Stomach smooth muscle (tissue), 2 donors: ENCODE data around the gene SERPINA3.
A peak's percentile ranks its signal among the peaks of the same experiment; 100 is the strongest.

Experiments
- H3K27ac ChIP-seq: one replicate; pipeline ENCODE4 v1.7.0; 2013; ENCODE audit warnings: mild to moderate bottlenecking, low read length, inconsistent platforms
- H3K27me3 ChIP-seq, 2 donors: one replicate each; pipeline ENCODE4 v1.7.0; 2013; ENCODE audit warnings: low read length in 2 of 2; ENCODE audit not compliant: insufficient read depth in 2 of 2, control insufficient read depth in 1 of 2
- H3K36me3 ChIP-seq, 2 donors: one replicate each; pipeline ENCODE4 v1.7.0; 2013; ENCODE audit warnings: low read length in 2 of 2; ENCODE audit not compliant: control insufficient read depth in 2 of 2, insufficient read depth in 2 of 2
- H3K4me1 ChIP-seq: one replicate; pipeline ENCODE4 v1.7.0; 2013; ENCODE audit warnings: low read length; ENCODE audit not compliant: control insufficient read depth, insufficient read depth
- H3K4me3 ChIP-seq, 2 donors: one replicate each; pipeline ENCODE4 v1.7.0; 2013; ENCODE audit warnings: low read length in 2 of 2
- H3K9ac ChIP-seq, 2 donors: one replicate each; pipeline ENCODE4 v1.7.0; 2013; ENCODE audit warnings: low read length in 2 of 2, mild to moderate bottlenecking in 1 of 2
- H3K9me3 ChIP-seq, 2 donors: one replicate each; pipeline ENCODE4 v1.7.0; 2013; ENCODE audit warnings: low read length in 2 of 2; ENCODE audit not compliant: control insufficient read depth in 2 of 2
- donor health status: healthy.
- donor health status: Pancreatic carcinoma.

SERPINA3 gene

DNA sequence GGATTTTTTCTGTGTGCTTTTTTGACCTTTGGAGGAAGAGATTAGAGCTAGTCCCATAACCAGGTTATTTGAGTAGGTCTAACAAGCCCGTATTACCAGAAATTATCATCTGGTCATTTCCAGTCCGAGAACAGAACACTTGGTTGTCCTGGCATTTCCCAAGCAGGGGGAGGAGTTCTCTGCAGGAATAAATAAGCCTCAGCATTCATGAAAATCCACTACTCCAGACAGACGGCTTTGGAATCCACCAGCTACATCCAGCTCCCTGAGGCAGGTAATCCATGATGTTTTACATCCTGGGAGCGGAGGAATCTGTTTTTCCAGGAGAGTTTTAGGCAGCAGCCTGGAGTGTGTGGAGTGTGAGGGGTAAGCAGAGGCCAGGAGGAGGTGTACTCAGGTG lies at the start of gene SERPINA3:
Gene SERPINA3 (plus strand): TSS at position 218 of the 400 bp plus-strand sequence. CDS start 2,051 bp downstream, outside the sequence.
- Histone ChIP-seq H3K4me1 (peaks cover 6% of the 10 kb centered on the region), H3K4me3 (peak within 1 kb of the TSS; percentile 19 to 44), H3K27me3 (no peaks in the 10 kb centered on the region), H3K36me3 (no peaks in the 10 kb centered on the region), H3K27ac (peak within 1 kb of the TSS; percentile 49), H3K9ac (peak within 1 kb of the TSS in 1 of 2 donors; percentile 38), H3K9me3 (peaks cover 0 to 2% of the 10 kb centered on the region in 2 donors)

DNA sequence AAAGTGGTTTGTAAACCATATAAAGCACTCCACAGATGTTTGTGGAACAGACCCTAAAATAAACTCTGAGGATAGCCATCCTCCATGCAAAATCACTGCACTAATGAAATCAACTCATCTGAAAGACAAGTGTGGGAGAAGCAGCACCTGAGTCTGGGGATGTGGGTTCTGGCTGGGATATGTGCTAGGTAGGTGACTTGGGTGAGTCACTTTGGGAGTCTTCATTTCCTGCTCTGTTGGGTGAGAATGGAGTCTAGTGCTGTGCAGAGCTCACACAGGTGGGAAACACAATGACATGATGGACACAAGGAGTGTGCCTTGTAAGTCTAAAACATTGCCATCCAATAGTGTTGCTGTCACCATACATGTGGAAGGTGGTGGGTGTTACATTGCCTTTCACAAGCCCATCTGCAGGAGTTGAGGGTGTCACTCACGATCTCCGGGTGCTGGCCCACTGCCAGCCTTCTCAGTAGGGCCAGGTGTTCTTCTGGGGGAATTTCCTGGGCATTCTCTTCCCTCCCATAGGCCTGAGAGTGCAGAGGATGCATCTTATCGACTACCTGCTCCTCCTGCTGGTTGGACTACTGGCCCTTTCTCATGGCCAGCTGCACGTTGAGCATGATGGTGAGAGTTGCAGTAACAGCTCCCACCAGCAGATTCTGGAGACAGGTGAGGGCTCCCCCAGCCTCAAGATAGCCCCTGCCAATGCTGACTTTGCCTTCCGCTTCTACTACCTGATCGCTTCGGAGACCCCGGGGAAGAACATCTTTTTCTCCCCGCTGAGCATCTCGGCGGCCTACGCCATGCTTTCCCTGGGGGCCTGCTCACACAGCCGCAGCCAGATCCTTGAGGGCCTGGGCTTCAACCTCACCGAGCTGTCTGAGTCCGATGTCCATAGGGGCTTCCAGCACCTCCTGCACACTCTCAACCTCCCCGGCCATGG lies 49.0 kb upstream of the SERPINA3 start:
- H3K9ac ChIP-seq: no peak overlapping the region
- H3K9me3 ChIP-seq: peaks cover 0 to 3% of the 10 kb centered on the region in 2 donors
- no peaks in the 10 kb centered on the region for H3K27me3 ChIP-seq
- H3K27ac ChIP-seq: no peak overlapping the region
- no peak overlapping the region for H3K4me3 ChIP-seq
- no peaks in the 10 kb centered on the region for H3K4me1 ChIP-seq
- H3K36me3 ChIP-seq: no peaks in the 10 kb centered on the region

DNA sequence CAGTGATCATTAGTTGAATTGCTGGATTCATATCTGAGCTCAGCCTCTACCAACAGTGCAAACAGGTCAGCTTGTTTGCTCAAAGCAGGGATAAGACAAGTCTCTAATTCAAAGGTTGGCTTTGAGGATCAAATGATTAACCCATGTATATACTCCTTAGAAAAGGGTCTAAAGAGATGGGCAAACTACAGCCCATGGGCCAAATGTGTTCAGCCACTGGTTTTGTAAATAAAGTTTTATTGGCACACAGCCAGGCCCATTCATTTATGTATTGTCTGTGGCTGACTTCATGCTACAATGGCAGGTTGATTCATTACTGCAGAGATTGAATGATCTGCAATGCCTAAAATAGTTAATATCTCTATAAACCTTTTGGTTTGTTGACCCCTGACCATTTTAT lies 47.8 kb upstream of the SERPINA3 start:
- Histone ChIP-seq H3K4me3 (no peak overlapping the region), H3K36me3 (no peaks in the 10 kb centered on the region), H3K4me1 (no peaks in the 10 kb centered on the region), H3K27me3 (no peaks in the 10 kb centered on the region), H3K9me3 (peaks cover 0 to 3% of the 10 kb centered on the region in 2 donors), H3K27ac (no peak overlapping the region), H3K9ac (no peak overlapping the region)

DNA sequence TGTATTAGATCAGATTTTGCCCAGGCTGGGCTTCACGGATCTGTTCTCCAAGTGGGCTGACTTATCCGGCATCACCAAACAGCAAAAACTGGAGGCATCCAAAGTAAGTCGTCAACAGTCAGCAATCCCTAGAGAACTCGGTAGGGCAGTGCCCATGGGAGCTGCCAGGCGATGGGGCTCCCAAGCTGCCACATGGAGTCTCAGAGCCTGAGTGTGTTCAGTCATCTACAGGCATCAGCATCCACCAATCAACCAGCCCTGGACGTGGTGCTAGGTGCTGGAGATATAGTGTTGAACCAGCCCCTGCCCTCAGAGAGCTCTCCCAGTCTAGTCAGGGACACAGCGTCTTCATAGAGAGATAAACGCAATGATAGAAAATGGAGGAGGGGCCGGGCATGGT lies 44.0 kb upstream of the SERPINA3 start:
- H3K4me1 ChIP-seq: peaks cover 2% of the 10 kb centered on the region
- H3K36me3 ChIP-seq: no peaks in the 10 kb centered on the region
- H3K27me3 ChIP-seq: no peaks in the 10 kb centered on the region
- no peak overlapping the region for H3K27ac ChIP-seq
- no peak overlapping the region for H3K9ac ChIP-seq
- peaks cover 0 to 3% of the 10 kb centered on the region in 2 donors for H3K9me3 ChIP-seq
- H3K4me3 ChIP-seq: no peak overlapping the region

DNA sequence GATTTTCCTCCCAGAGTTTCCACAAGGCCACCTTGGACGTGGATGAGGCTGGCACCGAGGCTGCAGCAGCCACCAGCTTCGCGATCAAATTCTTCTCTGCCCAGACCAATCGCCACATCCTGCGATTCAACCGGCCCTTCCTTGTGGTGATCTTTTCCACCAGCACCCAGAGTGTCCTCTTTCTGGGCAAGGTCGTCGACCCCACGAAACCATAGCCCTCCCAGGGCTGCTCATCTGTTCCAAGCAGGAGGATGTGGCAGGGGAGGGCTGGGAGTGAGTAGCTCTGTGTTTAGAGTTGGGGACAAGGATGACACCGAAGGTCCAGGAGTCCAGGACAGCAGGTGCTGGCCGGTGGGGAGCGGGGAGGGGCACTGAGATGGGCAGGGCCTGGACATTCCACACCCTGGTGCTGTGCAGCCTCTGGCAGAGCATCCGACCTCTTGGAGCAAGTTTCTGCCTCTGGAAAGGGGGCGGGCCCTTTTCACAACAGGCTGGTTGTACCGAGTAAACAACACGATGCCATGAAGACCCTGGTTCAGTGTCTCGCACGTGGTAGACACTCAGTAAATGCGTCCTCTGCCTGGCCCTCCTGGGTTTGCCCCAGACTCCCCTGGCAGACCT lies 42.7 kb upstream of the SERPINA3 start:
- no peak overlapping the region for H3K4me3 ChIP-seq
- H3K36me3 ChIP-seq: no peaks in the 10 kb centered on the region
- H3K9me3 ChIP-seq: peaks cover 0 to 3% of the 10 kb centered on the region in 2 donors
- no peak overlapping the region for H3K27ac ChIP-seq
- no peaks in the 10 kb centered on the region for H3K27me3 ChIP-seq
- H3K9ac ChIP-seq: no peak overlapping the region
- peaks cover 2% of the 10 kb centered on the region for H3K4me1 ChIP-seq

DNA sequence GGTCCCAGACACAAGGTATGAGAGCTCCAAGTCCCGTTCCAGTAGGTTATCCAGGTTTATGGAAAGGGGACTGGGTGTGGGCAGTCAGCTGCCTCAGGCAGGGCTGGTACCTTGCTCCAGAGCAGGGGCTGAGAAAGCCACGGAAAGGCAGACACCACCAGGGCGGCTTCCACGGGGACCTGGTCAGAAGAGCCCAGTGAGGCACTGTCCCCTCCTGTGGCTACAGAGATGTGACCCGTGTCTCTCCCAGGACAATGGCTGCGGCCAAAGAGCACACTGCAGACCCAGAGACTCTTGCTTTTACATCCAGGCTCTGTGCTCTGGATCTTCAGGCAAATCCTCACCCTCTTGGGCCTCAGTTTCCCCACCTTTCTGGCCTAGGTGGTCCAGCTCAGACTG lies 42.2 kb upstream of the SERPINA3 start:
- H3K9me3 ChIP-seq: peaks cover 0 to under 1% of the 10 kb centered on the region in 2 donors
- no peak overlapping the region for H3K9ac ChIP-seq
- no peak overlapping the region for H3K4me3 ChIP-seq

DNA sequence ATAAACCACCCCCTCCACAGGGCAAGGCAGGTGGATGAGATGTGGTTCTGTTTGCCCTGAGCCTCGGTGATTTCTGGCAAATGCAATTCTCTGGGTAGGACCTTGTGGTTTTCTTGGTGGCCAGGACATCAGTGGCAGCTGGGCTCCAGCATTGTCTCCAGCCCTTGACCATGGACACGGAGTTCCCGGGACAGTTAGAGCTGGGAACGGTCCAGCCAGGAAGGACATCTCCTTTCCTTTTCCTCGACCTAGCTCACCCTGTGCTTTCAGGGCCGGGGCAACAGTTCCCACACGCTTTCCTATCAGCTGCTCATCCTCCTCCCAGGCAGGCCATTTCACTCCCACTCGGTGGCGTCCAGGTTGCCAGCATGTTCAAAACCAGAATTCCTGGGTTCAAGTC lies 41.8 kb upstream of the SERPINA3 start:
- Histone ChIP-seq H3K27me3 (no peaks in the 10 kb centered on the region), H3K4me3 (no peak overlapping the region), H3K4me1 (peaks cover 2% of the 10 kb centered on the region), H3K36me3 (no peaks in the 10 kb centered on the region), H3K27ac (no peak overlapping the region), H3K9ac (no peak overlapping the region), H3K9me3 (no peaks in the 10 kb centered on the region)

More for the DNA sequence above, 42.2 kb upstream of the SERPINA3 start:
- Histone ChIP-seq H3K27ac (no peak overlapping the region), H3K27me3 (no peaks in the 10 kb centered on the region), H3K4me1 (peaks cover 2% of the 10 kb centered on the region), H3K36me3 (no peaks in the 10 kb centered on the region)

DNA sequence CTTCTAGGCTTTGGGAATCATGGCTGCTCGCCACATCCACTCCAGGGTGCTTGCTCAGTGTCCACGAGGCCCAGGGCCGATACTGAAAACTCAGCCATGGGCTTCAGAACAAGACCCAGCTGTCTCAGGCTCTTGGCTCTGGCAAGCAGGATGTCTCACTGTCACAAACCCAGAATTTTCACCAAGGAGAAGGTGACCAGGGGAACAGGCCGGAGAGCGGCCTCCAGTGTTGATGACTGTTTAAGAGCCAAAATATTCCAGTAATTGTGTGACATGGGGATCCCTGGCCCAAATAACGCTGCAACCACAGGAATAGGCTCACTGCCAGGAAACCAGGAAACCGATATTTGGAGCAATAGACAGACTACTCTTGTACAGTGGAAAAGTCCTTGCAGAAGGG lies 40.8 kb upstream of the SERPINA3 start:
- Histone ChIP-seq H3K4me1 (peaks cover 2% of the 10 kb centered on the region), H3K27ac (no peak overlapping the region), H3K4me3 (no peak overlapping the region), H3K9me3 (no peaks in the 10 kb centered on the region), H3K36me3 (no peaks in the 10 kb centered on the region), H3K27me3 (no peaks in the 10 kb centered on the region), H3K9ac (no peak overlapping the region)

DNA sequence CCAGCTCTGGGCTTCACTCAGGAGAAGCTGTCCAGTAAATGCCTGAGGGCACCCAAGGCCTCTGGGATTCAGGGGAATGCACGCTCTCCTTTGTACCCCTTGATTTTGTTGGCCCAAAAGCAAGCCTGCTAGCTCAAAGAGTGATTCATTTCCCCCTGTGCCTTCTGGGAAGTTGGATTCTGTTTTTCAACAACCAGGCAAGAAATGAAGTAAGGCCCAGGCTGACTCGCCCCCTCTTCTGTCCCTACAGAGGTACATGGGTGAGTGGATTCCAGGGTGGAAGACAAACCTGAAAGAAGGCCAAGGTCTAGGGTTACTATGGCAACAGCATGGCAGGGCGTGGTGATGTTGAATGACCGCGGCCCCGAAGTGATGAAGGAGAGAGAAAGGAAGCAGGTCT lies 40.2 kb upstream of the SERPINA3 start:
- Histone ChIP-seq H3K4me1 (peaks cover 2% of the 10 kb centered on the region), H3K4me3 (no peak overlapping the region), H3K9ac (no peak overlapping the region), H3K36me3 (no peaks in the 10 kb centered on the region), H3K27me3 (no peaks in the 10 kb centered on the region), H3K9me3 (no peaks in the 10 kb centered on the region), H3K27ac (no peak overlapping the region)

DNA sequence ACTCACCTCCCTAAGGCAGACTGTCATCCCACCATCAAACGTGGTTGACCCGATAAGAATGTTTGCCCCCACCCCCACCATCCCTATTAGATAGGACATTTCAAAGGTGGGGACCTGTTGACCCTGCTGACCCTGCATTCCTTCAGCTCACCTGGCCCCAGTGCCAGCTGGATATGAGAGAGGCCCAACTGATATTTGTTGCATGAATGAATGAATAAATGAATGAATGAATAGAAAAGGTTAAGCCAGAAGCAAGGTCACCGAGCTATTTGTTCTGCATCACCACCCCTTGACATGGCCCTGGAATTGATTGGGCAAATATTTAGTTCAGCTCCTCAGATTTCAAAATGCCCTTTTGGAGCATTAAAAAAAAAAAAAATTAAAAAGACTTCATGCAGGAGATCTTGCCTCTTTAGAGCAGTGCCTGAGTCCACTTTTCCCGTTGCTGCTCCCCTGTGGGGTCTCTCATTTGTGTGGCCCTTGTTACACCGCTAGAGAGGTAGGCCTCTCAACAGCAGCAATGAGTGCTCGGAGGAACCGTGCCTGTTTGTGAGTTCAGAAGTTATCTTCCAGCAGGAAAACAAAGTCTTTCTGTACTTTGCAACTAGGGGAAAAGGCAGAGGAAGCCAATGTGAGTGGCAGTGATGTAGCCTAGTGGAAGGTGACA lies 39.4 kb upstream of the SERPINA3 start:
- peaks cover 2% of the 10 kb centered on the region for H3K4me1 ChIP-seq
- no peaks in the 10 kb centered on the region for H3K27me3 ChIP-seq
- no peaks in the 10 kb centered on the region for H3K36me3 ChIP-seq
- no peaks in the 10 kb centered on the region for H3K9me3 ChIP-seq
- H3K4me3 ChIP-seq: no peak overlapping the region
- no peak overlapping the region for H3K9ac ChIP-seq
- H3K27ac ChIP-seq: no peak overlapping the region
